SIG-M5 treated with dmso at 0.1 percent for 504 hours (cell line): Measurements from ENCODE around the gene OR4K1.
A peak's percentile ranks its signal among the peaks of the same experiment; 100 is the strongest.
"Not testable (repeated sequence)": the region's sequence is repeated elsewhere in the genome, so short reads cannot be mapped to it uniquely, and the experiment has no call there.

ENCODE experiments used
- DNase-seq: peaks from one replicate; lab custom pipeline; 2025; ENCODE audit not compliant: unreplicated experiment; lab: John Stamatoyannopoulos, UW

The OR4K1 gene, protein sequence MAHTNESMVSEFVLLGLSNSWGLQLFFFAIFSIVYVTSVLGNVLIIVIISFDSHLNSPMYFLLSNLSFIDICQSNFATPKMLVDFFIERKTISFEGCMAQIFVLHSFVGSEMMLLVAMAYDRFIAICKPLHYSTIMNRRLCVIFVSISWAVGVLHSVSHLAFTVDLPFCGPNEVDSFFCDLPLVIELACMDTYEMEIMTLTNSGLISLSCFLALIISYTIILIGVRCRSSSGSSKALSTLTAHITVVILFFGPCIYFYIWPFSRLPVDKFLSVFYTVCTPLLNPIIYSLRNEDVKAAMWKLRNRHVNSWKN

DNA sequence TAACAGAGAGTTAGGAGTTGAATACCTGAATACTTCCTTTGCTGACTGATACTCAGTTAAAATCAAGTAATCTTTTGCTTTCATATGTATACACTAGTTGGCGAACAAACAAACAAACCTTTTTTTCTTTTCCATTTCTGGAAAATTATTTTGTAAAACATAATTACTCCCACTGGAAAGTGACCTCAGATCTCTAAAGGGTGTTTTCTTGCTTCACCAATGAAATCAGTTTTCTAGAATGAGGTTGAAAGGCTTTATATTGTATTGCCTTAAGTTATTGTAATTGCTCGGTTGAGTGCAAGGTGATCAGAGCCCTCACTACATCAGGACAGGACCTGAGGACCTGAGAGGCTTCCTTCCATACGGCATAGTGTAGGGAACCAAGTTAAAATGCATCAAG lies at the start of gene OR4K1:
Gene OR4K1, plus strand, starts transcription at position 301 of the 400 bp plus-strand sequence. CDS start 4,750 bp downstream, outside the sequence.
- DNase-seq = no peak

DNA sequence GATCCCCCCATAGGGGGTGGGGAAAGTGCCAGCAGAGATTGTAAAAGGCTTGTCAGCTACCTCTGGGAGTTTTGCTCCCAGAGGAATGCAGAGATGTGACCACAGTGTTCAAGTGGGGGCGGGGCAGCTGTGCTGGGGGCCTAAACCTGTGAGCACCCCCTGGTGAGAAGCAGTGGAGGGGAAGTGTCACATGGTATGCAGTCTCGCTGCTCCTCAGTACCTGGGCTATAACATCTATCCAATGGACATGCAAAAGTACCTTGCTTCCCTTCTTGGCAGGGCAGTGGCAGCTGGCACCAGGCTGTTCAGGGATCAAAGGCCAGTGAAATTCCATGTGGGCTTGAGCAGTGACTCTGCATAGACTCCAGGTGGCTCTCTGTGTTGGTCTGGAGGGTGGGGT lies 35.4 kb upstream of the OR4K1 start:
- DNase-seq = no peak

DNA sequence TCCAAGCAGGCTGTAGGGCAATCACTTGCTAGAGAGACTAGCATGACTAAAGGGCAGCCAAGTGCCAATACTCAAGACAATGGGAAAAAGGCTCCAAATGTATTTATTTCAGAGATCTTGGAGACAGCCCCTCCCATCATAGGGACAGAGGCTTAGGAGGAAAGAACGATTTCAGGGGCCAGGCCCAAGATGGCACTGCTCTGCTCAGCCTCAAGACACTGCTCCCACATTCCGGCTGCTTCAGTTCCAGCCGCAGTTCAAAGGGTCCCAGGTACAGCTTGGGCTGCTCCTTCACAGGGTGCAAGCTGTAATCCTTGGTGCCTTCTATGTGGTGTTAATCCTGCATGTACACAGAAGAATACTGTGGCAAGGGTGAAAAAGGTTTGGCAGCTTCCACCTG lies 29.7 kb upstream of the OR4K1 start:
- no peak for DNase-seq

DNA sequence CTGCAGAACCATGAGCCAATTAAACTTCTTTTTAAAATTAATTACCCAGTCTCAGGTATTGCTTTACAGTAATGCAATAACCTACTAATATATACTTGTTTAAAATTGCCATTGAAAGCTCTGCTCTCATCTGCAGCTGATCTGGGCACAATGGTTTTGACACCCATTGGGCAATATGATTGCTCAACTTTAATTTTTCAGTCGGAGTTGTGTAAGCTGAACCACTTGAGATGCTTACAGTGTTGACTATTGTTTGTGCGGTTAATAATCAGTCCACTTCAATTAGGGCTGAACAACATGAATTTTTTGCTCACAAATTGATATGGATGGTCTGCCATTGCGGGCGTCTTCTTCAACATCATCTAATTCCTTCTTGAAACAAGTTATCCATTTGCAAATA lies 28.3 kb upstream of the OR4K1 start:
- DNase-seq = peak; percentile 34

DNA sequence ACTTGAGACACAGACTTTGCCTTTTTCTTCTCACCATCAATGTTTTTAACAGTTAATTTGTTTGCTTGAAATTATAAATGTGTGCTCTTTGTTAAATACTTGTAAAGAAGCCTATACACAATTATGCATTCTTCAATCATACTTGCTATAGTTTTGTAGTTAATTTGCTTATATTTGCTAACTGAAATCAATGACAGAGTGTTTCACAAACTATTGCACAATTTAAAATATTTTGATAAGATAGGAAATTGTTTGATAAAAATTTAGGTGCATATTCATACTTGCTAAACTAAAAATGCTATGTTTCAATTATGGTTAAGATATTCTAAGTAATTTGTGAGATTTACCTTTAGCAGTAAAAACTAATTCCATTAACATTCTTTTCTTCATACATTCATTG lies 24.1 kb upstream of the OR4K1 start:
- no peak for DNase-seq

DNA sequence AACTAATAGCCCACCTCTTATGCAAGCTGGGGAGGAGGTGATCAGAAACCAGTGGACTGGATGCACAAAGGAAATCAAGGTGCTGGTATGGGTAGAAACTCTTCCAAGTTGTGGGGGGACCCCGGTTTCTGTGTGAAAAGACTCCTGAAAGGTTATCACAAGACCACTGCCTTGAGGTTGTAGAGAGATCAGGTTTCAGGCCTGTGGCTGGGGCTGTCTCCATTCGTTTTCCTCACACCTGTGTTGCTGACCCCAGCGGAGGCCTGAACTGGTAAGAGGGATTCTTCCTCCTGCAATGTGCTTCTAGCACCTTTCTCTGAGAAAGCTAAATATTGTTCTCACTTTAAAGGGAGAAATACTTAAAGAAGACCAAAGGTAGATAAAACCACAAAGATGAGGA lies 19.6 kb upstream of the OR4K1 start:
- DNase-seq = no peak

DNA sequence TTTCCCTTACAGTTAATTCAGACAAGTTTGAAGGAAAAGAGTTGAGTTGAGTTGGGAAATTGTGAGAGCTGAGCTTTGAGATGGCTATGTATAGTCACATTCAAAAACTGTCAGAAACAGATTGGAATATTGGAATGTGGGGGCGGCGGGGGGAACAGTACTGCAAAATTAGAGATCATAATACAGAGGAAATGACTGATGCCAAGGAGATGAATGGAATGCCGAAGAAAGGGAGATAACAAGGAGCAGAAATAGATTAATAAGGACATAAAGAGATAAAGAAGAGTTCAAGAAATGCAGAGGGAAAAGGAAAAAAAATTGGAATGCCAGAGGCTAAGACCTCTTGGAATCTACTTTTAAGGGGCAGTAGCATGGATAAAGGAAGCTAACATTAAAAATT lies 13.5 kb upstream of the OR4K1 start:
- no peak for DNase-seq

DNA sequence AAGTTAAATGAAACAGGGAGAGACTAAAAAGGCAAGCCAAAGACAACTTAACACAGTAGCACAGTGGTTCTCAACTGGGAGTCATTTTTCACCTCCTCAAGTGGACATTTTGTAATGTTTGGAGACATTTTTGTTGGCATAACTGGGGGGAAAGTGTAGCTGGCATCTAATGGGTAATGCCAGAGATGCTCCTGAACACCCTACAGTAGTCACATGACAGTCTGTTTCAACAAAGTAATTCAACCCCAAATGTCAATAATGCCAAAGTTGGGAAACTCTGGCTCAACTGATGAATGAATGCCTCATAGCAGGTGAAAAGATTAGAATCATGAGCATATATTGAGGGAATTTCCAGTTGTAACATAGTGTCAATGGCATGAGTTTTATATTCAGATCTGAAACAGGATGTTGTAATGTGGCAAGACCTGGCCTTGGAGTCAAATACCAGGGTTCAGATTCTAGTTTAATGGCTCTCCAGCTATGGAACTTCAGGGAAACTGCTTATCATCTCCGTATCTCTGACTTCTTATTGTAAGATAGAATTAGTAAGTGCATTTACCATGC lies 12.7 kb upstream of the OR4K1 start:
- DNase-seq = no peak

DNA sequence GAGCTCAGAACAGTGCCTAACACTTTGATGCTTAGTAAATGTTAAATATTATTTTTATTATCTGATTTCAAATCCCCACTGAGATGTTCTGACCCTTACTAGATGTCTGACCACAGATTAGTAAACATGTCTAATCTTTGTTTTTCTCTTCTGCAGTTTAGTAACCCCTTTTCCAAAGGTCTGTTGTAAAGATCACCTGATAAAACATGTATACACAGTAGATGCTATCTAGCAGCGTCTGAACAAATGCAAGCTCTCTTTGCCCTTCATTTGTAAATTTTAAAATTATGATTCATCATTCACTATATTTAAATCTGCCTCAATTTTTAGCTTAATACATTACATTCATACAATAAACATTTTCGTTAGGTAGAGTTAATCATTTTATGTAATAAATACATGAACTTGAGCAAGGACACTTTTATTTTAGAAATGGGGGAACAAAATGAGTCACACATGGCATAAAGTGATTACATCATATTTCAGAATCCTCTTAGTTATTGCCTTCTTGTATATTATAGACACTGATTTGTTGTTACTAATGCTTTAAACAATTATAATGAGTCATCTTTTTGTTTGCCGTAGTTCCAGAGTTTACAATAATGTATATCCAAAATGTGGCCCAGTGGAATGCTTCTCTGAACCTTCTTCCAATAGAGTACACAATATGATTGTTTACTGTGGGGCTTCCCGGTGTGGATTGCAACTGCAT lies 12.0 kb upstream of the OR4K1 start:
- no peak for DNase-seq

DNA sequence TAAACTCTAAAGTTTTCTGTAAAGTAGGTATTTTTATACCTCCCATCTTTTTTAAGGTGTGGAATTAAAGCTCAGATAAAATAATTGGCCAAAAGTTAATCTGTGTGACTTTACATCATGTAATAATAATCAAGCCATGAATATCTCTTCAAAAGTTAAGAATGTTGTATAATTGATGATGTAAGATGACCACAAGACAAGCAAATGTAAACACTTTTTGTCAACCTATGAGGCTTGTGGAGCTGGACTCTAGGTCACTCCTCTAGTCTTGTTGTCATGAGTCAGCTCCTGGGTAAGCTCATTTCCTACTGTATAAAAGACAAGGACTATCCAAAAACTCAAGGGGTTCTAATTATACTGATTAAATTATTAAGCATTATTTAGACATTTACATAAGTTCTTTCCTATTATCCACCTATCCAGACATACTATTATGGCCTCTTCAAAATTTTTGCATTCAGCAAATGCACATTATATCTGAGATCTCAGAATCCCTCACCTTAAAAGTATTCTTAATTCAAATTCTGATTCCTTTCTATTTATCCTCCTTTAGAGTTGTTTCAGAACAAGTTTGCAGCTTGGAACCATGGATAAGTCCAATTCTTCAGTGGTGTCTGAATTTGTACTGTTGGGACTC lies 10.6 kb upstream of the OR4K1 start, which contains the start of gene OR4K5:
Gene OR4K5, plus strand, starts transcription at position 587 of the 637 bp plus-strand sequence. Its CDS starts 0 bp downstream, at position 587.
- no peak for DNase-seq

DNA sequence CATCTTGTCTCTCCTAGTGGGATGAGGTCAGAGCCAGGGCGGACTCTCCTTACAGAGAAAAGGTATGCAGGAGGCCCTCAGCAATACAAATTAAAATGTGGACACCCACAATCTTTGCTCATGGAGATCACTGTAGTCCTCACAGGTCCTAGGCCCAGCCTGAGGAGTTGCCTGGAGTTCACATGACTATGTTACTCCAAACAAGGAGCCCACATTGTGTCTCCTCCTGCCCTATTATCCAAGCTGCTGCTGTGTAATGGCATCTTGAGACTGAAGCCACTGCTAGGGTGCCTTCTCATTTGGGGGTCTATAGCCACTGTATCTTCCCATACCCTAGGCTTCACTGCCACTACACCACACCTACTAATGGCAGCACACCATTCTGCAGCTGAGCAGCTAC lies 11.0 kb downstream of the OR4K1 start:
- DNase-seq = no peak

DNA sequence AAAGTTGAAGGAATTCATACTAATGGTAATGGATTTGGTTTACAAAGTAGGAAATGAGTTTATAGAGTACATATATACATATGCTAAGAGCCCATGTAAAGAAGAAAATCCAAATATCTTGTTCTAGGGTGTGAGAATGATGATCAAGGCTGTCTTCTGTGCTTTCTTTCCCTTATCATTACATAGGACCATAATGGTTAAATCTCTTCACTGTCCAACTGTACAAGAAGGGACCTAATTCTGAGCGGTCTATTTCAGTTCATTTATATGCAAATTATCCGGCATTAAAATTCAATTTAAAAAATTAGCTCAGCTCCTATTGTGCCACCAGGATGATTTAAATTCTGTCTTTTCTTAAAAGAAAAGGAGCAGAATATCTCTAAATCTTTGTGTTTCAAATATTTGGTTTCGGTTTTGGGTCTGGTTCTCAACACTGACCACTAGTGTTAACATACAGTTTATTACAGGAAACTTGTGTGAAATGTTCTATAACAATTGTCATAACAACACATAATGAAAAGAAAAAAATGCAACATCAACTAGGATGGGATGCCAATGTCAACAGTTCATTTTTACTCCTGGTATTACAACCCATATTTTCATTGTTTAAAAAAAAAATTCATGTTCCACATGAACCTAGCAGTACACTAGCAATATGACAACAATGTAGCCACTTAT lies 16.8 kb downstream of the OR4K1 start:
- DNase-seq = no peak

DNA sequence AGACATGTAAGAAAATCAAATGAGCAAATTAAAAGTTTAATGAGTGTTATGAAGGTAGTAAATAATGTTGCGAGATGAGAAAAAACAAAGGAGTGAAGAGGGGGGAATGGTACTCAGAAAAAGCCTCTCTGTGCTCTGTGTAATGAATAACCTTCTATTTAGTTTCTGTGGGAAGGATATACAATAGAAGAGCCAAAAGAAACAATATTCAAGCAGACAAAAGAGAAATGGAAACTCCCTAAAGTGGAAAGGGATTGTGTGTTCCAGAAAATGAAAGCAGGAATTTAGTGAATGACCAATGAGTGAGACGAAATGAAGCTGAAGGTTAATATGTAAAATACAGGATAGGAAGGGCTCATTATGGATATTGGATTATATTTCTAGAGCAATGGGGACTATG lies 18.5 kb downstream of the OR4K1 start:
- DNase-seq = no peak

DNA sequence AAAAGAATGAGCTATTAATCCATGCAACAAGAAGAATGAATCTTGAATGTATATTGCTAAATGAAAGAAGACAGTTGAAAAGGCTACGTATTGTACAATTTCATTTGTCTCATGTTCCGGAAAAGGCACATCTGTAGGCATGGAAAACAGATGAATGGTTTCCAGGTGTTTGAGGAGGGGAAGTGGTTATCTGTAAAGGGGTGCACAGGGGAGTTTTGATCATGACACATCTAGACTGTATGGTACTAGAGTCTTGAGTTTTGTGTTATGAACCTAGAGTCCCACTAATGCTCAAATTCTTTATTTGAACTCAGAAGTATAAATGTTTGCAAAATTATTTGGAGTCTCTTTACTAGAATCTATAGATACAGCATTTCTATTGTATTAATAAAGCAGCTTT lies 39.0 kb downstream of the OR4K1 start:
- DNase-seq = not testable (repeated sequence)

DNA sequence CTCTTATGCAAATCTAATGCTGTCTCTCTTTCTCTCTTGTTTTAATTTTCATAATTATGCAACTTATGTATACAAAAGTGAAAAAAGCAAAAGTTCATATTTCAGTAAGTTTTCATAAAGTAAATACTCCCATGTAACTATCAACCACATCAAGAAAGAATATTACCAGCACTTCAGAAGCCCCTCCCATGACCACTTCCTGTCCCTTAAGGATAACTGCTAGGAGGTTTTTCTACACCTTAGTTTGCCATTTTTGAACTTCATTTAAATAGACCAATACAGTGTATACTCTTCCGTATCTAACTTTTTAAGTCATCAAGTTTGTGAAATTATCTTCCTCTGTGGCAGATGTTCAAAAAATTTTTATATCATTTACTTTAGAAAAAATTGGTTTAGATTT lies 44.1 kb downstream of the OR4K1 start:
- DNase-seq = no peak

DNA sequence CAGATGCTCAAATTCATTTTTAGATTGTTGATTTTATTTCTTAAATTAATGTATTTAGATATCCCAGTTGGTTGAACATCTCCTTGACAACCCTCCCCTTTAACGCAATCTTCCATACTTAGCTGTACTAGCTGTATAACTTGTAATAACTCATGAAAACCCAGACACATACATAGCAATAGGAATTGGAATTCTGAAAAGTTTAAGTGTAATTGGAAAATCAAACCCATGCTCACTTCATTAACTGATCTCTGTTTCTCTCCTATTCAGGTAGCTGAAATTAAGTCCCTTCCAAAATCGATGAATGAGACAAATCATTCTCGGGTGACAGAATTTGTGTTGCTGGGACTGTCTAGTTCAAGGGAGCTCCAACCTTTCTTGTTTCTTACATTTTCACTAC lies 44.6 kb downstream of the OR4K1 start, which contains the start of gene OR4K15:
Gene OR4K15, plus strand, starts transcription at position 301 of the 400 bp plus-strand sequence. Its CDS starts 0 bp downstream, at position 301.
- no peak for DNase-seq
